Measurements from ENCODE around the gene EMILIN2. TPM values are rescaled to one million over a fixed set of nuclear protein-coding genes. Genes with fewer than 3 reads are reported as not detected.
A peak's percentile ranks its signal among the peaks of the same experiment; 100 is the strongest.

EMILIN2 gene
- total RNA-seq, 3 donors from 2014 or later (not counting 1 experiment from before 2014, with no cell fraction given) = 8.4 to 25.6 (median 9.8) TPM

DNA sequence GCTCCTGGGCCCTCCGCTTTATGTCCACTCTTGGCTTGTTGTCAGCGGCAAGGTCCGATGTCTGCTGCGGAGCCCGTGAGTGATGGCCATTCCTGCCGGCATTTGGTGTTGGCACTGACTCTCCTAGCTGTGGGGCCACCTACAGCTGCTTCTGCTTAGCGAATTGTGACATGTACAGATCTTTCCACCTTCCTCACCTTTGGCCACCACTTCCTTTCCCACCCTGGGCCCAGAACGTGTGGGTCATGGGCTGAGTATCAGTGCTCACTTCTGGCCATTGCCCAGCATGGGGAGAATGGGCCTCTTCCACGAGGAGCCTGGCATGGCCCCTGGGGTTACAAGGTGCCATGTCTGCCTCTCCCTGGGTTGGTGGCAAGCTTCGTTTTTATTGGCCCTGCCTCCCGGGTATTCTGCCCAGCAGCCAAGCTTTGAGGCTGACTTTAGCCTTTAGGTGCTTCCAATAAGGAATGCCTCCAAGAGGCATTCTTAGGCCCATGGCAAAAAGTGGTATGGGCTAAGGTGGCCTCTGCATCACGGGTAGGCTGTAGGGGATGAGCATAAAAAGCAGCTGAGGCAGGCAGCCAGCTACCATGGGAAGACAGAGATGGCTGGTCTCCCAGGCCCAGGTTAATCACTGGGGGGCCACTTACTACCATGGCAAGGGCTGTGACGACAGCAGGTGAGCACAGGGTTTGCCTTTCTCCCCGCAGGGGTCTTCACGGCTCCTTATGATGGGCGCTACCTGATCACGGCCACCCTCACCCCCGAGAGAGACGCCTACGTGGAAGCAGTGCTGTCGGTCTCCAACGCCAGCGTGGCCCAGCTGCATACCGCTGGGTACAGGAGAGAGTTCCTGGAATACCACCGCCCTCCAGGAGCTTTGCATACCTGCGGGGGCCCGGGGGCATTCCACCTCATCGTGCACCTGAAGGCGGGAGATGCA is 65.8 kb downstream of the EMILIN2 start:
- intact Hi-C loops (cut with micrococcal nuclease) = no loop called here
- Mint-ChIP-seq H3K27me3 (ENCODE audit: low read depth in 2 of 2) (no peaks in the 10 kb centered on the region), H3K9me3 (no peaks in the 10 kb centered on the region), H3K27ac (peak overlapping the region; percentile 33 to 53), H3K4me3 (no peak overlapping the region), H3K36me3 (peaks cover 12% of the 10 kb centered on the region), H3K4me1 (peaks cover 20 to 29% of the 10 kb centered on the region in 2 donors)
- peaks cover 8% of the 10 kb centered on the region for H3K4me1 ChIP-seq (ENCODE audit: control insufficient read depth, insufficient read depth, low read length)
- H3K27me3 ChIP-seq (ENCODE audit: control insufficient read depth, insufficient read depth, low read length) = no peaks in the 10 kb centered on the region
- H3K27ac ChIP-seq (ENCODE audit: low read length) = no peak overlapping the region
- 92% methylated on average over 29 of the region's 29 CpGs for WGBS (ENCODE audit: insufficient coverage)
- ATAC-seq = no peak
- TF ChIP-seq CTCF (IDR thresholded peaks at IDR 0.05) = no peak
- no peak overlapping the region for H3K4me3 ChIP-seq (ENCODE audit: low read length)
- H3K36me3 ChIP-seq (ENCODE audit: control insufficient read depth, insufficient read depth, low read length) = peaks cover 48% of the 10 kb centered on the region
- no peaks in the 10 kb centered on the region for H3K9me3 ChIP-seq (ENCODE audit: control insufficient read depth, insufficient read depth, low read length)
- DNase-seq = no peak

DNA sequence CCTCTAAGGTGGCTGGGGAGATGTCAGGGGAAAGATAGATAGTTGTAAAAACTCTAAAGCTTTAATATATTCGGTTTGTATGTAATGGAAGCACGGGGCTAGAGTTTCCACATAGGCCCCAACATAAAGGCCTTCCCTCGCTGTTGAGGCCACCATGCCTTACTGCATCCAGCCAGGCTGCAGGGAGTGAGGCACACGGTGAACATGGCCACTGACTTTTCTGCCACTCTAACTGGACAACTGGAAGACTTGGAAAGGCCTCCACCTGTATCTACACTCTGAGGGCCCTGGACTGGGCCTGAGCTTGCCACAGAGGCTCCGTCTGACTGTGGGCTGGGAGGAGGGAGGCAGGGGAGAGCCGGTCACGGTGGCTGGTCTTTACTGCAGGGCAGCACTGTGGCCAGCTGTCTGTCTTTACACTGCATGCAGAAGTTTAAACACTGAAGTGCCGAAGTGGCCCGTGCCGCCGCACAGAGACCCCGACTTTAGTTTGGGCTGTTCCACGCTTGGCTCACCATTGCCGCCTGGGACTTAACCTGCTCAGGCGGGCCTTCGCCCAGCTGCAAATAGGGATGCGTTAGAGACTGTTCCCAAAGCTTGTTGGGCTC is 66.7 kb downstream of the EMILIN2 start:
- no peak for DNase-seq
- H3K27ac Mint-ChIP-seq = peak overlapping the region in 1 of 2 donors; percentile 14
- intact Hi-C loops (cut with micrococcal nuclease) = no loop called here

DNA sequence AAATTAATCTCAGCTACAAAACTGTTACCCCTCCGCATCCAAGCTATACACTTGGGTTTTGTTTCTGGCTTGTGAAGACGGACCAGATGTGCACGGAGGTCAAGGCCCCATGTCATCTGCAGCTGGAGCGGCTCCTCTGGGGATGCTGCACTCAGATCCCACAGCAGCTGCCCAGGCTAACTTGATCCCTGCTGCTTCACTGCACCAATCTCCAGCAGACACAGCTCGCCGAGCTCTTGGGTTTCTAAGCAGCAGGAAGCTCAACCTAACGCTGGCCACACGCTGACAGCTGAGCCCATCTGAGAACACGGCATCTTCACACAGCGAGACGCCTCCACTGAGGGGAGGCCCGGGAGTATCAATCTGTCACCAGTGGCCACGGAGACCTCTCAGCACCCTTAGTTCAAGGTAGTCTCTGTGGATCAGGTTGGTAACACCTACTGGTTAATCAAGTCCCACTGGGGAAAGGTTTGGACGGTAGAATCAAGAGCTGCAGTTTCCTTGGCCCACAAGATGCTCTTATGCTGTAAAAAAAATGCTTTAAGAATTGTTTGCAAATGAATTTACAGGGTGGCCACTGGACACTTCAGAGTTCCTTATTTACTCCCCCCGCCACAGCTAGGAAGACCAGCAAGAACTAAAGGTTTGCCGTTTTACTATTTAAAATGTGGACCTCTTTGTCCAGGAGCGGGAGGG is 67.5 kb downstream of the EMILIN2 start:
- H3K36me3 ChIP-seq (ENCODE audit: control insufficient read depth, insufficient read depth, low read length) = peaks cover 62% of the 10 kb centered on the region
- Mint-ChIP-seq H3K36me3 (peaks cover 12% of the 10 kb centered on the region), H3K27ac (no peak overlapping the region), H3K9me3 (no peaks in the 10 kb centered on the region), H3K4me1 (peaks cover 21 to 24% of the 10 kb centered on the region in 2 donors), H3K27me3 (ENCODE audit: low read depth in 2 of 2) (no peaks in the 10 kb centered on the region), H3K4me3 (no peak overlapping the region)
- H3K27ac ChIP-seq (ENCODE audit: low read length) = no peak overlapping the region
- TF ChIP-seq CTCF (IDR thresholded peaks at IDR 0.05) = no peak
- intact Hi-C loops (cut with micrococcal nuclease) = no loop called here
- no peak for ATAC-seq
- WGBS (ENCODE audit: insufficient coverage) = 95% methylated on average over 17 of the region's 17 CpGs
- DNase-seq = no peak
- H3K9me3 ChIP-seq (ENCODE audit: control insufficient read depth, insufficient read depth, low read length) = no peaks in the 10 kb centered on the region
- peaks cover 6% of the 10 kb centered on the region for H3K4me1 ChIP-seq (ENCODE audit: control insufficient read depth, insufficient read depth, low read length)
- H3K27me3 ChIP-seq (ENCODE audit: control insufficient read depth, insufficient read depth, low read length) = no peaks in the 10 kb centered on the region
- H3K4me3 ChIP-seq (ENCODE audit: low read length) = no peak overlapping the region

More for the DNA sequence above, 66.7 kb downstream of the EMILIN2 start:
- Mint-ChIP-seq H3K36me3 (peaks cover 12% of the 10 kb centered on the region), H3K9me3 (no peaks in the 10 kb centered on the region), H3K4me1 (peaks cover 21 to 25% of the 10 kb centered on the region in 2 donors), H3K4me3 (no peak overlapping the region), H3K27me3 (ENCODE audit: low read depth in 2 of 2) (no peaks in the 10 kb centered on the region)
- Histone ChIP-seq H3K9me3 (ENCODE audit: control insufficient read depth, insufficient read depth, low read length) (no peaks in the 10 kb centered on the region), H3K4me1 (ENCODE audit: control insufficient read depth, insufficient read depth, low read length) (peaks cover 6% of the 10 kb centered on the region), H3K27ac (ENCODE audit: low read length) (no peak overlapping the region), H3K4me3 (ENCODE audit: low read length) (no peak overlapping the region), H3K36me3 (ENCODE audit: control insufficient read depth, insufficient read depth, low read length) (peaks cover 55% of the 10 kb centered on the region), H3K27me3 (ENCODE audit: control insufficient read depth, insufficient read depth, low read length) (no peaks in the 10 kb centered on the region)
- no peak for ATAC-seq
- WGBS (ENCODE audit: insufficient coverage) = 89% methylated on average over 17 of the region's 17 CpGs
- no peak for TF ChIP-seq CTCF (IDR thresholded peaks at IDR 0.05)
